ENCODE results near the gene SLC38A5. TPM values are rescaled to one million over a fixed set of nuclear protein-coding genes. Genes with fewer than 3 reads are reported as not detected.

SLC38A5 gene
- total and polyA plus RNA-seq, 9 of the 15 experiments (the other 6 are each of a cell fraction or from before 2014, with no cell fraction given) = 9.3 to 228 (median 142) TPM

DNA sequence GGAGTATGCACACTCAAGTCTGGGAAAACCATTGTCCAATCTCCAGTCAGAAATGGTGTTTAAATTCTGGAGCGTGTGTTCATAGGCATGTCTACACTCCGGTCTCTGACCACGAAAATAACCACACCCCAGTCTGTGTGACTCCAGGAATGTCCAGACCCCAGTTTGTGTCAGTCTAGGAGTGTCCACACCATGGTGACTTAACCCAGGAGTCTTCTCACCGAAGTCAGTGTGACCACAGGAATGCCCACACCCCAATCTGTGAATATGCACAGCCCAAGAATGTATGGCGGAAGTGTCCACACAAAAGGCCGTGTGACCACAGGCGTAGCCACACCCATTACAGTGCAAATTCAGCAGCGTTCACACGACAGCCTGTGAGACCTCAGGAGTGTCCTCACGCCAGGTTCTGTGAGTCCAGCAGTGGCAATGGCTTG, 17.3 kb upstream of the SLC38A5 start (continued):
- TF ChIP-seq ARID4B (CRISPR knock-in tag; IDR thresholded peaks at IDR 0.05) (no peak), TEAD1 (CRISPR knock-in tag; IDR thresholded peaks at IDR 0.05) (peak; percentile 92 to 99), HDAC1 (IDR thresholded peaks at IDR 0.05) (0 out of 4 replicates have a peak, but pooled peaks of 1 of the 2 experiments have one; percentile 30), ZBTB9 (CRISPR knock-in tag; IDR thresholded peaks at IDR 0.05) (peak; percentile 59; the same call in 1 of the 2 replicates), MLLT1 (IDR thresholded peaks at IDR 0.05) (peak in 1 of 2 experiments; percentile 88; a peak in 2 of 4 replicates), ETV1 (tag; conservative IDR thresholded peaks at IDR 0.05; ENCODE audit: low read depth) (peak; percentile 46; the same call in 1 of the 2 replicates), ZNF282 (CRISPR knock-in tag; IDR thresholded peaks at IDR 0.05) (no peak), ESRRA (IDR thresholded peaks at IDR 0.05; ENCODE audit: borderline replicate concordance, low read depth) (peak; percentile 90; the same call in 1 of the 2 replicates)
- TF ChIP-seq, protein P1, sequence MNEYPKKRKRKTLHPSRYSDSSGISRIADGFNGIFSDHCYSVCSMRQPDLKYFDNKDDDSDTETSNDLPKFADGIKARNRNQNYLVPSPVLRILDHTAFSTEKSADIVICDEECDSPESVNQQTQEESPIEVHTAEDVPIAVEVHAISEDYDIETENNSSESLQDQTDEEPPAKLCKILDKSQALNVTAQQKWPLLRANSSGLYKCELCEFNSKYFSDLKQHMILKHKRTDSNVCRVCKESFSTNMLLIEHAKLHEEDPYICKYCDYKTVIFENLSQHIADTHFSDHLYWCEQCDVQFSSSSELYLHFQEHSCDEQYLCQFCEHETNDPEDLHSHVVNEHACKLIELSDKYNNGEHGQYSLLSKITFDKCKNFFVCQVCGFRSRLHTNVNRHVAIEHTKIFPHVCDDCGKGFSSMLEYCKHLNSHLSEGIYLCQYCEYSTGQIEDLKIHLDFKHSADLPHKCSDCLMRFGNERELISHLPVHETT (CRISPR knock-in tag; conservative IDR thresholded peaks at IDR 0.05 in 1 of 2, IDR thresholded peaks at IDR 0.05 in 1 of 2) = peak in 1 of 2 experiments; percentile 36; a peak in 1 of 4 replicates
- TF ChIP-seq, protein P2, sequence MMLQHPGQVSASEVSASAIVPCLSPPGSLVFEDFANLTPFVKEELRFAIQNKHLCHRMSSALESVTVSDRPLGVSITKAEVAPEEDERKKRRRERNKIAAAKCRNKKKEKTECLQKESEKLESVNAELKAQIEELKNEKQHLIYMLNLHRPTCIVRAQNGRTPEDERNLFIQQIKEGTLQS (IDR thresholded peaks at IDR 0.05) = peak; percentile 31; the same call in 1 of the 2 replicates
- TF ChIP-seq, protein P2 (CRISPR knock-in tag; conservative IDR thresholded peaks at IDR 0.05) = no peak
- TF ChIP-seq, protein P3, sequence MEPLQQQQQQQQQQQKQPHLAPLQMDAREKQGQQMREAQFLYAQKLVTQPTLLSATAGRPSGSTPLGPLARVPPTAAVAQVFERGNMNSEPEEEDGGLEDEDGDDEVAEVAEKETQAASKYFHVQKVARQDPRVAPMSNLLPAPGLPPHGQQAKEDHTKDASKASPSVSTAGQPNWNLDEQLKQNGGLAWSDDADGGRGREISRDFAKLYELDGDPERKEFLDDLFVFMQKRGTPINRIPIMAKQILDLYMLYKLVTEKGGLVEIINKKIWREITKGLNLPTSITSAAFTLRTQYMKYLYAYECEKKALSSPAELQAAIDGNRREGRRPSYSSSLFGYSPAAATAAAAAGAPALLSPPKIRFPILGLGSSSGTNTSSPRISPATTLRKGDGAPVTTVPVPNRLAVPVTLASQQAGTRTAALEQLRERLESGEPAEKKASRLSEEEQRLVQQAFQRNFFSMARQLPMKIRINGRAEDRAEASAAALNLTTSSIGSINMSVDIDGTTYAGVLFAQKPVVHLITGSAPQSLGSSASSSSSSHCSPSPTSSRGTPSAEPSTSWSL (CRISPR knock-in tag; IDR thresholded peaks at IDR 0.05; ENCODE audit: borderline replicate concordance) = no peak

Measured in K562 (cell line).